Femur (tissue), 1 donor: ENCODE measurements around the gene NRM.
"Not testable (repeated sequence)": the region's sequence is repeated elsewhere in the genome, so short reads cannot be mapped to it uniquely, and the experiment has no call there.

Experiments used
- DNase-seq: peaks from one replicate; pipeline ENCODE4 v3.0.0-alpha.2; 2017

NRM gene

GRCh38 chr6:30719791-30720737 is 29.3 kb upstream of the NRM start, which contains the start of gene TUBB:
Gene TUBB (plus strand): TSS chr6:30720352. CDS start chr6:30720507, 155 bp downstream.
- peak; percentile 98 for DNase-seq

- DNase-seq, result no peak
These were observed 28.6 kb upstream of the NRM start for GRCh38 chr6:30719356-30719755.

- DNase-seq, result not testable (repeated sequence)
These were observed 27.3 kb upstream of the NRM start for GRCh38 chr6:30717845-30718720.

GRCh38 chr6:30717129-30717844 is 26.5 kb upstream of the NRM start, which contains the start of gene MDC1:
Gene MDC1 (minus strand): TSS chr6:30717281. CDS start chr6:30715175, 2,106 bp downstream.
- DNase-seq, result peak; percentile 100

GRCh38 chr6:30716879-30717128 is 26.0 kb upstream of the NRM start:
- no peak for DNase-seq

GRCh38 chr6:30714263-30714662 is 23.5 kb upstream of the NRM start:
- DNase-seq, result no peak

- no peak for DNase-seq
These were observed 21.7 kb upstream of the NRM start for GRCh38 chr6:30712441-30712945.

- no peak for DNase-seq
These were observed 21.1 kb upstream of the NRM start for GRCh38 chr6:30711758-30712380.

- no peak for DNase-seq
These were observed 18.5 kb upstream of the NRM start for GRCh38 chr6:30709101-30709868.

- DNase-seq, result no peak
These were observed 16.6 kb upstream of the NRM start for GRCh38 chr6:30707281-30707850.

GRCh38 chr6:30705620-30706019 is 14.8 kb upstream of the NRM start:
- no peak for DNase-seq

GRCh38 chr6:30703821-30704220 is 13.0 kb upstream of the NRM start:
- no peak for DNase-seq

GRCh38 chr6:30703011-30703410 is 12.2 kb upstream of the NRM start:
- no peak for DNase-seq

GRCh38 chr6:30700340-30700739 is 9.6 kb upstream of the NRM start:
- no peak for DNase-seq

GRCh38 chr6:30696432-30696831 is 5.6 kb upstream of the NRM start:
- DNase-seq, result no peak

GRCh38 chr6:30691208-30691847 is 544 bp upstream of the NRM start:
- DNase-seq, result no peak

- DNase-seq, result no peak
These were observed 799 bp downstream of the NRM start for GRCh38 chr6:30689985-30690384.

GRCh38 chr6:30689022-30689865 is 1.5 kb downstream of the NRM start:
- DNase-seq, result no peak

- no peak for DNase-seq
These were observed 2.2 kb downstream of the NRM start for GRCh38 chr6:30688569-30688968.
